ENCODE results near the gene CYRIA. TPM values are rescaled to one million over a fixed set of nuclear protein-coding genes. Genes with fewer than 3 reads are reported as not detected.

CYRIA gene
- total RNA-seq, 1 donor from 2014 or later: 10.9 TPM

- DNase-seq: no peak
These were observed 16.0 kb downstream of the CYRIA start for GRCh38 chr2:16649353-16650286.

GRCh38 chr2:16647992-16648617 is 17.5 kb downstream of the CYRIA start:
- DNase-seq: no peak

GRCh38 chr2:16645775-16646559 is 19.7 kb downstream of the CYRIA start:
- DNase-seq: no peak

GRCh38 chr2:16645088-16645487 is 20.5 kb downstream of the CYRIA start:
- DNase-seq: no peak

GRCh38 chr2:16644221-16644925 is 21.3 kb downstream of the CYRIA start:
- no peak for DNase-seq

- DNase-seq: no peak
These were observed 22.5 kb downstream of the CYRIA start for GRCh38 chr2:16643099-16643498.

GRCh38 chr2:16642088-16642487 is 23.5 kb downstream of the CYRIA start:
- no peak for DNase-seq

- DNase-seq: no peak
These were observed 24.1 kb downstream of the CYRIA start for GRCh38 chr2:16641509-16641908.

GRCh38 chr2:16640867-16641266 is 24.8 kb downstream of the CYRIA start:
- DNase-seq: no peak

GRCh38 chr2:16640001-16640700 is 25.5 kb downstream of the CYRIA start:
- no peak for DNase-seq

- DNase-seq: no peak
These were observed 26.2 kb downstream of the CYRIA start for GRCh38 chr2:16639431-16639830.

GRCh38 chr2:16638946-16639345 is 26.7 kb downstream of the CYRIA start:
- peak; percentile 56 for DNase-seq

GRCh38 chr2:16637304-16637703 is 28.3 kb downstream of the CYRIA start:
- no peak for DNase-seq

- no peak for DNase-seq
These were observed 29.6 kb downstream of the CYRIA start for GRCh38 chr2:16635791-16636699.

- no peak for DNase-seq
These were observed 31.8 kb downstream of the CYRIA start for GRCh38 chr2:16633621-16634430.

GRCh38 chr2:16632598-16632997 is 33.0 kb downstream of the CYRIA start:
- no peak for DNase-seq

- DNase-seq: no peak
These were observed 35.2 kb downstream of the CYRIA start for GRCh38 chr2:16630463-16630862.

- DNase-seq: no peak
These were observed 35.9 kb downstream of the CYRIA start for GRCh38 chr2:16629770-16630169.

- DNase-seq: no peak
These were observed 36.6 kb downstream of the CYRIA start for GRCh38 chr2:16629044-16629443.

GRCh38 chr2:16628314-16628713 is 37.3 kb downstream of the CYRIA start:
- no peak for DNase-seq

Measured in tongue (tissue), 2 donors.